ENCODE measurements around the gene TBL1X. TPM values are rescaled to one million over a fixed set of nuclear protein-coding genes. Genes with fewer than 3 reads are reported as not detected.

The TBL1X gene
- total RNA-seq, 4 donors from 2014 or later, result 15.0 to 19.4 (median 16.3) TPM

- TF ChIP-seq CTCF (IDR thresholded peaks at IDR 0.05; ENCODE audit: low read depth), result no peak
Observed at GRCh38 chrX:9664224-9664623, 199.4 kb downstream of the TBL1X start.

- TF ChIP-seq CTCF (IDR thresholded peaks at IDR 0.05; ENCODE audit: low read depth), result no peak
Observed at GRCh38 chrX:9665113-9665512, 200.3 kb downstream of the TBL1X start.

GRCh38 chrX:9668537-9668936 is 203.7 kb downstream of the TBL1X start:
- TF ChIP-seq CTCF (IDR thresholded peaks at IDR 0.05; ENCODE audit: low read depth), result no peak

GRCh38 chrX:9670136-9670814 is 205.4 kb downstream of the TBL1X start:
- no peak for TF ChIP-seq CTCF (IDR thresholded peaks at IDR 0.05; ENCODE audit: low read depth)

GRCh38 chrX:9671998-9672397 is 207.1 kb downstream of the TBL1X start:
- no peak for TF ChIP-seq CTCF (IDR thresholded peaks at IDR 0.05; ENCODE audit: low read depth)

GRCh38 chrX:9676306-9676705 is 211.4 kb downstream of the TBL1X start:
- no peak for TF ChIP-seq CTCF (IDR thresholded peaks at IDR 0.05; ENCODE audit: low read depth)

GRCh38 chrX:9676738-9677097 is 211.9 kb downstream of the TBL1X start:
- no peak for TF ChIP-seq CTCF (IDR thresholded peaks at IDR 0.05; ENCODE audit: low read depth)

Data from subcutaneous adipose tissue (tissue), 4 donors.